HG03469 (cell line): ENCODE measurements around the gene SMURF1.

ENCODE experiments used
- ATAC-seq: cut with Tn5 transposase; IDR thresholded peaks from one replicate; pipeline ENCODE4 v1.9.1; 2021; ENCODE audit warnings: mild to moderate bottlenecking, moderate library complexity, moderate number of reproducible peaks; ENCODE audit not compliant: unreplicated experiment

Gene SMURF1

DNA sequence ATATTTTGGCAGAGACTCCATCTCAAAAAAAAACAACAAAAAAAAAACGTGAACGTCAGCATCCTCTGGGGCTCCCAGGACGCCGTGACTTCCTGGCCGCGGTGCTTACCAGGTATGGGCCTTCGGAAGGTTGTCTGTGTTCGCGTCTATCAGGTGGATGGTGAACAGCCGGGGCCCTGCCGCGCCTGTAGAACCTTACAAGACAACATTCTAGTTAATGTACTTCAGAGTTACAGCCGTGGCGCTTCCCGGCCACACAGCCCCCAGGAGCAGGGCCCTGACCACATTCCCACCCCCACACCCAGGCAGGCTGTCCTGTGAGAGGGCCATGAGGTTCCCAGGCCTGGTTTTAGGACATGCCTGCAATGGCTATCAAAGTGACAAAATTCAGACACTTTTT lies 111.0 kb downstream of the SMURF1 start:
- ATAC-seq = no peak

DNA sequence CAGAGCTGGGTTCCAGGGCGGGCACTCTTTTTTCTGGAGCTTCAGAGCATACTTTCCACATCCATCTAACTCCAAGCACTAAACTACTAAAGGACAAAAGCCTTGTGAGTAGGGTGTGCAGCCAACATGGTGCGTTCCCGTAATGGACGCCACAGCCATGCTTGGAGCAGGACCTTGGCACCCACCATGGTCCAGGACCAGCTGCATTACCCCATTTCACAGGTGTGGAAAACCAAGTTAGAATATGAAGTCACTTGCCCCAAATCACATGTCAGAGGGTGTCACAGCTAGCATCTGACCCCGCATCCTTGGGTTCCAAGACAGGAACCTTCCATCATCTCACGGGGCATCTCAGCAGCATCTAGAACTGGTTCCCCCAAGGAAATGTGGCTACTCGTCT lies 112.4 kb downstream of the SMURF1 start:
- no peak for ATAC-seq

- no peak for ATAC-seq
Measured at GRCh38 chr7:99030951-99031350, 113.0 kb downstream of the SMURF1 start.

GRCh38 chr7:99030457-99030856 lies 113.5 kb downstream of the SMURF1 start:
- ATAC-seq = no peak

DNA sequence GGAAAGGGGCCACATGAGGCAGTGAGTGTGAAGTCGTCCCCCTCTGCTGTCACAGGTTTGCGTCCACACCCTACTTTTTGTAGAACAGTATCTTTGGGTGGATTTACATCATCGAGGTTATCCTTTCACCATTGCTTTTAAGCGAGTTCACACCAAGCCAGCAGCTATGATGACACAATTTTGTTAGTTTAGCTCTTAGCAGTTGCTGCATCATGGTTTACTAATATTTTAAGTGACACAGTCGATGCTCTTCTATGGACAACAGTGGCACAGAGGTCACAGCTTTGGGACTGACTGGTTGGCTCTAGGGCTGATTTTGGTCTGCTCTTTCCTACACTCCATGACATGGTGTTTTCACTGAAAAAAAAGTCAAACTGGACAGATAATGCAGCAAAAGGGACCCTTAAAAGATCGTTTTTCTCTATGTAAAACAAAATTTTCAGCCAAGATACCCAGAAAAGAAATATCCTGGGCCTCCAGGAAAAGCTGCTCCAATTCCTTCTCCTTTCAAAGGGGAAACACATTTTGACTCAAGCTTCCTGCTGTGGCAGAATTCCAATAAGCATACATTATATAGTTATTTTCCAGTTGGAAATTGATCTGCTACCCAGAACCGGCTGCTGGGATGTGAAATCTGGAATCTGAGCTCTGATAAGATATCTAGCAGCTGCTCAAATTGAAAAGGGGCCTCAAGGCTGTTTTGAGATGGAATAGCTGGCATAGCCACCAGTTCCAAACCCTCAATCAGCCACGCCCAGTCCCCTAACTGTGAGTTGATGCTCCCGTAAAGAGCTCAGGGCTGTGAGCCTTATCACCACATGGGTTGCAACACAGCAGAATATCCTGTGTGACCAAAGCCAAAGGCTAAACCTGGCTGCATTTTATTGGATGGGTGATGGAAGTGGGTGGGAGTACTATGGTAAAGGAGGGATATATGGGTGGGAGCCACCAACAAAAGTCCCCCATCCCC lies 114.2 kb downstream of the SMURF1 start:
- ATAC-seq = no peak

- ATAC-seq = no peak
Measured at GRCh38 chr7:99028261-99028973, 115.5 kb downstream of the SMURF1 start.

DNA sequence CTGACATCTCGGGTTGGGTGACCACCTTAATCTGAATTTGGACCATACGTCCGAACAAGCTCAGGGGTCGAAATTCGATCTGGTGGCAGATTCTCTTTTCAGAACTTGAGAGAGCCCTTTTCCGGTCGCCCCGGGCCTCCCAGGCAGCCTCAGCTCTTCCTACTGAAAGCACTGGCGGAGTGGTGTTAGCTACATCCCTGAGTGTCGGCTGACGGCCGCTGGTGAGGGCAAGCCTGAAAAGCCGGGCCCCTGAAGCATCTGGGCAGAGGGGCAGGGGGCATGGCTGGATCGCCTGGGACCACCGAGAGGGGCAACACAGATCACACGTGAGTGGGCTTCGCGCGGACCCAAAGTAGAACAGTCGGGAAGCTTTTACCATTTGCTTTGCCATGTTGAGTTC lies 116.1 kb downstream of the SMURF1 start:
- ATAC-seq = no peak

DNA sequence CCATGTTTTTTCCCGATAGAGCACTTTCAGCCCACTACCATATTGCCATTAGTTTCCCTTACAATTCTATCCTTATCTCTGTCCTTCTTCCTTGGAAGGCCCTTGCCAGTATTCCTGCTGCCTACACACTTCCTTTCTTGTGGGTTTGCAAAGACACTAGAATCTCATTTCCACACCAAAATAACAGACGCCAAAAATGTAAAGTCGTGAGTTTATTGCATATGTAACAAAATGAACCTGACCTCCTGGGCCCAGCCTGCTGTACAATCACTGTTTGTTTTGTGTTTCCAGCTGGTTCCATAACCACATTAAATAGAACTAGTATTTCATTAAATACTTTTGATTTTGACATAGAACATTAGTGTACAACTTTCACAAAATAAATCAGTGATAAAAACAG lies 116.7 kb downstream of the SMURF1 start:
- ATAC-seq = no peak

GRCh38 chr7:99024066-99024465 lies 119.8 kb downstream of the SMURF1 start:
- ATAC-seq = no peak

GRCh38 chr7:99021941-99022560 lies 121.9 kb downstream of the SMURF1 start:
- ATAC-seq = no peak

- no peak for ATAC-seq
Measured at GRCh38 chr7:99020413-99020715, 123.5 kb downstream of the SMURF1 start.

DNA sequence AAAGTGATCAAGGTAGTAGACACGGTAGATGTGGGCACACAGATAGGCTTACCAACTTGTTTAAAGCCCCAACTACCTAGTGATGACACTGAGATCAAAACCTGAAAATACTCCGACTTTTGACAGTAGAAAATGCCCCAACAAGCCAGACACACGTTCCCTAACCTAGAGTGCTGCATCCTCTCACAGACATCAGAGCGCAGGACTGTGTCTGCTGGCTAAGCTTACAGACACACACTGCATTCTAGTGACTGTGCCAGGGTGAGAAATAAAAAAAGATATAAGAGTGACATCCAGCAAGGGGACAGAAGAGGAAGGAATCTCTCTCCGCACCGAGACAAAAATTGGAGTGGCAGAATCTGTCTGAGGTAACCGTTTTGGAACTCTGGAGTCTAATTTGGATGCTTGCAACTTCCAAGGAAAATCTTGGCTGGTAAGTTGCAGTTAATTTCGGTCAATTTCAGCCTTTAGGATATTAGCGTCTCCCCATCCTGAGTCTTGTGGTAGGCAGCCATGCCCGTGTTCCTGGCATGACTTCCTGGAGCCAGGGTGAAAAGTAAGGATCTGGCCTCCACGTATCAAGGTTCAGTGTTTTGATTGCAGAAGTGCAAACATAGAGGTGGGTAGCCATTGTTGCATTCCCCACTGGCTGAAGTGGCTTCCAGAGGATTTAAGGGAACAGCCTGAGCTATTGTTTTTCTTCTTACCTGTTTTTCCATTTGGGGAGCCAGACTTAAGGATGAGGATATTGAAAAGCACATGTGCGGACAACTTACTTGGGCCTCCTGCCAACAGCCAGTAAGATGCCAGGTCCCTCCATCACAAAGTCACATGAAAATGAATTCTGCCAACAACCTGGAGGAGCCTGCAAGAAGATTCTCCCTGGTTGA lies 124.1 kb downstream of the SMURF1 start:
- ATAC-seq = no peak

- ATAC-seq = no peak
Measured at GRCh38 chr7:99016196-99016595, 127.7 kb downstream of the SMURF1 start.

- no peak for ATAC-seq
Measured at GRCh38 chr7:99014113-99014985, 129.6 kb downstream of the SMURF1 start.

GRCh38 chr7:99013266-99014112 lies 130.4 kb downstream of the SMURF1 start:
- ATAC-seq = no peak

GRCh38 chr7:99012722-99013121 lies 131.2 kb downstream of the SMURF1 start:
- ATAC-seq = no peak

GRCh38 chr7:99011706-99012404 lies 132.1 kb downstream of the SMURF1 start:
- no peak for ATAC-seq

DNA sequence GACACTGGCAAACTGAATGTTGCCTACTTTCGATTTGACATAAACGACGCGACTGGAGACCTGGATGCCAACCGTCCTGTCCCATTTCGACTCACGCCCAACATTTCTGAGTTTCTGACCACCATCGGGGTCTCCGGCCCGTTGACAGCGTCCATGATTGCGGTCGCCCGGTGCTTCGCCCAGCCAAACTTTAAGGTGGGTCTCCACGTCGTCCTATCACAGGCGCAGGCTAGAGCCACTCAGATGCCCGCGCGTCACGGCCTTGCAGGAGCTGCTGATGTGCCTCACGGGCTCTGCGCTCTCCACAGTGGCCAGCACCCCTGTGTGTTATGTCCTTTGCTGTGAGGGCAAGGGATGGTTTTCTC lies 132.6 kb downstream of the SMURF1 start:
- no peak for ATAC-seq
